ENCODE data around the gene DNAH14.
"Not testable (repeated sequence)": the region's sequence is repeated elsewhere in the genome, so short reads cannot be mapped to it uniquely, and the experiment has no call there.

Gene DNAH14

GRCh38 chr1:225277445-225277844 is 348.0 kb downstream of the DNAH14 start:
- DNase-seq = no peak

- no peak for DNase-seq
Measured at GRCh38 chr1:225280563-225280962, 351.1 kb downstream of the DNAH14 start.

GRCh38 chr1:225290244-225290643 is 360.8 kb downstream of the DNAH14 start:
- no peak for DNase-seq

GRCh38 chr1:225299624-225300023 is 370.1 kb downstream of the DNAH14 start:
- no peak for DNase-seq

- no peak for DNase-seq
Measured at GRCh38 chr1:225300381-225300780, 370.9 kb downstream of the DNAH14 start.

- no peak for DNase-seq
Measured at GRCh38 chr1:225304996-225305395, 375.5 kb downstream of the DNAH14 start.

GRCh38 chr1:225310544-225310943 is 381.1 kb downstream of the DNAH14 start:
- DNase-seq = not testable (repeated sequence)

- DNase-seq = peak; percentile 10
Measured at GRCh38 chr1:225318706-225319575, 389.5 kb downstream of the DNAH14 start.

- no peak for DNase-seq
Measured at GRCh38 chr1:225319871-225320270, 390.4 kb downstream of the DNAH14 start.

- no peak for DNase-seq
Measured at GRCh38 chr1:225321784-225322183, 392.3 kb downstream of the DNAH14 start.

GRCh38 chr1:225329041-225329440 is 399.6 kb downstream of the DNAH14 start:
- DNase-seq = no peak

GRCh38 chr1:225329996-225330395 is 400.5 kb downstream of the DNAH14 start:
- DNase-seq = not testable (repeated sequence)

- DNase-seq = no peak
Measured at GRCh38 chr1:225332686-225333085, 403.2 kb downstream of the DNAH14 start.

GRCh38 chr1:225335098-225335778 is 405.8 kb downstream of the DNAH14 start:
- DNase-seq = not testable (repeated sequence)

GRCh38 chr1:225338545-225338944 is 409.1 kb downstream of the DNAH14 start:
- DNase-seq = no peak

GRCh38 chr1:225341642-225342041 is 412.2 kb downstream of the DNAH14 start:
- DNase-seq = no peak

- DNase-seq = no peak
Measured at GRCh38 chr1:225342695-225343094, 413.2 kb downstream of the DNAH14 start.

GRCh38 chr1:225343618-225344017 is 414.1 kb downstream of the DNAH14 start:
- DNase-seq = no peak

- DNase-seq = no peak
Measured at GRCh38 chr1:225347123-225347683, 417.7 kb downstream of the DNAH14 start.

- no peak for DNase-seq
Measured at GRCh38 chr1:225348400-225348799, 418.9 kb downstream of the DNAH14 start.

GRCh38 chr1:225349826-225350225 is 420.4 kb downstream of the DNAH14 start:
- DNase-seq = no peak

GRCh38 chr1:225350872-225351271 is 421.4 kb downstream of the DNAH14 start:
- DNase-seq = no peak

- no peak for DNase-seq
Measured at GRCh38 chr1:225354906-225355305, 425.4 kb downstream of the DNAH14 start.

GRCh38 chr1:225355863-225356262 is 426.4 kb downstream of the DNAH14 start:
- no peak for DNase-seq
